Kidney (tissue), 14 donors: Measurements from ENCODE around the gene PGP. TPM values are rescaled to one million over a fixed set of nuclear protein-coding genes. Genes with fewer than 3 reads are reported as not detected.

Experiments used
- DNase-seq, 5 donors: peaks; one replicate each; pipeline ENCODE4 v3.0.0-alpha.2; 2013 to 2020
- FAIRE-seq: peaks from 2 replicates; lab custom pipeline; 2012; peaks lifted over from hg19 to GRCh38; lab: Jason Lieb, UNC
- H3K27ac ChIP-seq, 2 donors: one replicate each; pipeline ENCODE4 v1.7.0; 2013; ENCODE audit warnings: low read depth in 2 of 2, low read length in 2 of 2, inconsistent platforms in 1 of 2
- H3K27me3 ChIP-seq: one replicate; pipeline ENCODE4 v1.7.1; 2013; ENCODE audit warnings: low read length, inconsistent platforms; ENCODE audit not compliant: control insufficient read depth, insufficient read depth
- H3K36me3 ChIP-seq, 3 donors: one replicate each; pipeline versions ENCODE4 v1.7.0 to v1.7.1; 2013; ENCODE audit warnings: low read length in 3 of 3, control low read depth in 1 of 3, inconsistent platforms in 1 of 3; ENCODE audit not compliant: insufficient read depth in 3 of 3, control insufficient read depth in 2 of 3
- H3K4me1 ChIP-seq, 3 donors: one replicate each; pipeline versions ENCODE4 v1.7.0 to v1.7.1; 2013; ENCODE audit warnings: low read length in 3 of 3, inconsistent platforms in 1 of 3, low read depth in 1 of 3; ENCODE audit not compliant: control insufficient read depth in 2 of 3, insufficient read depth in 2 of 3
- H3K4me3 ChIP-seq, 3 donors: one replicate each; pipeline versions ENCODE4 v1.7.0 to v1.8.1; 2013; ENCODE audit warnings: low read length in 3 of 3, control low read depth in 1 of 3, inconsistent platforms in 1 of 3
- H3K9ac ChIP-seq, 3 donors: one replicate each; pipeline versions ENCODE4 v1.7.0 to v1.7.1; 2013; ENCODE audit warnings: low read length in 3 of 3, control low read depth in 1 of 3, inconsistent platforms in 1 of 3
- H3K9me3 ChIP-seq, 3 donors: one replicate each; pipeline versions ENCODE4 v1.7.0 to v1.7.1; 2013; ENCODE audit warnings: low read length in 3 of 3, control low read depth in 1 of 3, inconsistent platforms in 1 of 3; ENCODE audit not compliant: control insufficient read depth in 2 of 3, insufficient read depth in 1 of 3
- CTCF ChIP-seq: IDR thresholded peaks from 3 replicates; pipeline ENCODE4 v1.5.1; 2012; ENCODE audit warnings: mild to moderate bottlenecking, moderate library complexity, borderline replicate concordance; ENCODE audit not compliant: insufficient read depth; ENCODE audit errors: extremely low read depth
- intact Hi-C: fragments of 100-400 bp; cut with DNase I; formaldehyde crosslinking; loops from one replicate; pipeline ENCODE4 v1.11.1; 2022
- polyA plus RNA-seq: library from polyadenylated mRNA; stranded (reverse); fragments of 350-450 nt; fragmentation: Illumina TruSeq; extraction: RNeasy Lipid Tissue Mini Kit (QIAGEN cat#74804); gene quantifications from one replicate; pipeline ENCODE4 v1.2.3, GENCODE V29; 2014; ENCODE audit warnings: low read depth, low replicate concordance; ENCODE audit not compliant: insufficient read depth
- total RNA-seq: library from RNA; stranded (reverse); fragmentation: NEBNext Ultra II Directional; extraction: Animal tissue kit (Norgen Biotek cat#: 25700); gene quantifications from one replicate; pipeline ENCODE4 v1.2.1, GENCODE V29; 2021
- donor health status: control.
- donor health status: control.
- donor health status: control.
- donor health status: control.
- donor health status: control.
- donor health status: DM: yes; HTN: yes; CAD: no.
- donor health status: Normal renal cell carcinoma (clear cell type).

The PGP gene
- total and polyA plus RNA-seq, 2 donors from 2014 or later, result 13.5 to 21.2 TPM

DNA sequence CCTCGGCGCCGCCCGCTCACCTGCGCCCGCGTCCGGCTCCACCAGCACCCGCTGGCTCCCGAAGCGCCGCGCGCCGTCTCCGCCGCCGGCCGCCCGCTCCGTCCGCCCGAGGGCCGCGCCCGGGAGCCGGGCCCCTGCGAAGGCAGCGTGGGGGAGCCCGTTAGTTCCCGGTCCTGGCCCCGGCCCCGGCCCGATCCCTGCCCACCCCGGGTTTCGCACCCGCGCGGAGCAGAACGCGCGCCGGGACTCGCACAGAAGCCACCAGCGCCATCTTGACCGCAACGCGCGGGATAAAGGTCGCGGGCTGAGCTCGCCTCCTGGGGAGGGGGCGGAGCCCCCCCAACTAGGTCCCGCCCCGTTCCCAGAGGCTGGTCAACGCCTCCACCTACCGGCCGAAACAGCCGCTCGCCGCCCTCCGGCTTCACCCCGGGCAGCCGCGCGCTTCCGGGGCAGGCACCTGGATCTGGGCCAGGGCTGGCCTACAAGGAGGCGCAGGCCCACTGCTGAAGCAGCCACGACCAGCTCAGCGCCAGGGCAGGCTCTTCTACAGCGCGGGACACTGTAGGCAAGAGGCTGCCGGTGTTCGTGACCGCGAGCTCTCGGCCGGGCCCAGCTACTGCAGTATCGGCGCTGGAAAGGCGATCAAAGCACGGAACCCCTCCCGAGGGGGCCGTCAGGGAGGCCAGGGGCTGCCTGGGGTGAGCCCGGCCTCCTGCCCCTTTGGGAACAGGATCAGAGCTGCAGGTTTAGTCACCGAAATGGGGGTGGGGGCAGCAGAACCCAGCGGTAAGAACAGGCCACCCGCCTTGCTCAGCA lies 36.9 kb upstream of the PGP start, which contains the start of gene ECI1:
Gene ECI1 (minus strand): TSS at position 292 of the 816 bp plus-strand sequence. CDS start 21 bp downstream, at position 271.
- Histone ChIP-seq H3K27ac (peak within 1 kb of the TSS; percentile 62 to 79), H3K27me3 (no peaks in the 10 kb centered on the region), H3K9ac (peak within 1 kb of the TSS; percentile 33 to 62 (median 54)), H3K9me3 (no peaks in the 10 kb centered on the region), H3K36me3 (peaks cover 0 to 22% (median 5%) of the 10 kb centered on the region in 3 donors), H3K4me1 (peaks cover 0 to 10% (median 0%) of the 10 kb centered on the region in 3 donors), H3K4me3 (peak within 1 kb of the TSS; percentile 24 to 78 (median 77))
- peak; percentile 30 for FAIRE-seq
- peak; percentile 52 for TF ChIP-seq CTCF
- DNase-seq, result peak; percentile 93 to 99 (median 96)
- intact Hi-C loops, result no loop called here

- intact Hi-C loops, result no loop called here
- no peak for FAIRE-seq
Observed at GRCh38 chr16:2250652-2251295, 36.1 kb upstream of the PGP start.

DNA sequence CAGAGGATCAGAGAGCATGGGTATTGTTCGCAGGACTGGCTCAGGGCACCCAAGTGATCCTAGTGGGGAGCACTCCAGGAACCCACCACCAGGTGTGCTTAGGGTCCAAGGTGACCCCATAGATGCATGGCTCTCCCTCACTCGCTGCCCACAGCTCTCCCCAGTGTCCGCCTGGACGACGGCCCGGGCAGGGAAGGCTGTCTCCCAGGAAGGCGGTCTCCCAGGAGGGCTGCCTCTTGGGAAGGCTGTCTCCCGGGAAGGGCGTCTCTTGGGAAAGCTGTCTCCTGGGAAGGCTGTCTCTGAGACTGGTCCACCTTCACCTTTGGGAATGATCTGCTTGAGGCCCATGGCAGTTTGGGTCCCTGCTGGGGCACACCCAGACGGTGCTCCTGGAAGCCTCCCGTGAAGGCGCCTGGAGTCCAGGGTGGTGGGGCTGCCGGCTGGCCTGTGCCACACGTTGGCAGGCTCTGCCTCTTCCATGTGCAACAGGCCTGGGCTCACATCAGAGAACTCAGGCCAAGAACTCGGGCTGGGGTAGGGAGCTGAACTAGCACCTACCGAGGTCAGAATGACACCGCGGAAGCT lies 31.8 kb upstream of the PGP start:
- peaks cover 0 to 4% (median 0%) of the 10 kb centered on the region in 3 donors for H3K4me1 ChIP-seq
- intact Hi-C loops, result no loop called here
- no peak for TF ChIP-seq CTCF
- no peak overlapping the region for H3K9ac ChIP-seq
- DNase-seq (peak in 1 of 5 donors; percentile 68), FAIRE-seq (no peak)
- peaks cover 0 to 40% (median 15%) of the 10 kb centered on the region in 3 donors for H3K36me3 ChIP-seq
- H3K4me3 ChIP-seq, result no peak overlapping the region
- H3K27me3 ChIP-seq, result no peaks in the 10 kb centered on the region
- H3K27ac ChIP-seq, result no peak overlapping the region
- no peaks in the 10 kb centered on the region for H3K9me3 ChIP-seq

More at GRCh38 chr16:2250652-2251295, 36.1 kb upstream of the PGP start:
- no peaks in the 10 kb centered on the region for H3K27me3 ChIP-seq
- no peak for TF ChIP-seq CTCF
- peak overlapping the region; percentile 49 to 56 for H3K27ac ChIP-seq
- peaks cover 0 to 22% (median 7%) of the 10 kb centered on the region in 3 donors for H3K36me3 ChIP-seq
- DNase-seq, result peak in 3 of 5 donors; percentile 45 to 65 (median 54)
- H3K4me1 ChIP-seq, result peaks cover 0 to 10% (median 0%) of the 10 kb centered on the region in 3 donors
- peak overlapping the region; percentile 24 to 78 (median 77) for H3K4me3 ChIP-seq
- peak overlapping the region; percentile 33 to 58 (median 54) for H3K9ac ChIP-seq
- no peaks in the 10 kb centered on the region for H3K9me3 ChIP-seq
